GOT3 (cell line): ENCODE data around the gene TNNT3.

Experiments
- DNase-seq: peaks from one replicate; lab custom pipeline; 2025; ENCODE audit warnings: mixed read lengths; lab: John Stamatoyannopoulos, UW

Gene TNNT3

DNA sequence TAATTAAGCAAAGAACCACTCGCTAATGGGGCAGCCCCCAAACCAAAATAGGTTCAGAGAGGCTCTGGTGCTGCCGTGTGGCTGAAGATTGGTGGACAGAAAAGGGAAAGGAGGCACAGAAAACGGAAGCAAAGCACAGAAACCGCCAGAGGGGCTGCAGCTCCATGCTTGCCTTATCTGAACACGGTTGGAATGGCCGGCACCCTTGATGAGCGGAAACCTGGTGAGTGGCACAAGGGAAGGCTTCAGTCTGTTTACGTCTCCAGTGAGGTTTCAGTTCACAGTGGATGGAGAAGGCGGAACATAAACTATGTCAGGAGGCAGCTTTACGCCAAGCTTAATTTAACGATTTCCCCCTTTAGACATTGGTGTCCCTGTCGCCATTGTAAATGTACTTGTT, 22.6 kb upstream of the TNNT3 start:
- DNase-seq = no peak

DNA sequence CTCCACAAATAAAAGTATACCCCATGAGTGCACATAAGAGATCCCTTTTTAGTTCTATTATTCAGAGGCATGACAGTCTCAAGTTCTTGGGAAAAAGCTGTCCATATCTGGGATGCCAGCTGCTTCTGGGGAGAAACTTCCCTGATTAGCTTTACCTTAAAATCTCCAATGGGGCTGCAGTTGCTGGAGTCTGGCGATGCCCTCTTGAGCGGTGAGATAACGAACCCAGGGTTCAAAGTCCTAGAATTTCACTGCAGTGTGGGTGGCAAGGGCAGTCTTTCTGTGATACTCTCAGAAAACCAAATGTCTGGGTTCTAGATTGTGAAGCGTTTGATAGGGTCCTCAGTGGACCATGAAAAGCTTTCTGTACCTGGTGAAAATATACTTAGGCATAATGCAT, 20.4 kb upstream of the TNNT3 start:
- no peak for DNase-seq

DNA sequence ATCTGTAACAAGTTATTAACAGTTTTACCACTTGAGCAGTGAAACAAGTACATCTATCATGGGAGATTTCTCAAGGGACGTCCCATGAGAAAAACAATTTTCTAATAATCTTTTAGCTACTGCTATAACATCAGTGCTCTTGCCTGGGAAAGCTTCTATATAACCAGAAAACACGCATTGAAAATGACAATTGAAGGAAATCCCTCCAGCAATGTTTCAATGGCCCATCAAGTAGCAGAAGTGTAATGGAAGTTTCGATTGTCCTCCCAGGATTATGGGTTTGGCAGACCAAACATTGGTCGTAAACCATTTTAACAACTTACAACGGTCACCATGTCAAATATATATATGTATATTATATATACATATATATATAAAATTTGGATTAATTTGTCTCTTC, 19.8 kb upstream of the TNNT3 start:
- DNase-seq = no peak

DNA sequence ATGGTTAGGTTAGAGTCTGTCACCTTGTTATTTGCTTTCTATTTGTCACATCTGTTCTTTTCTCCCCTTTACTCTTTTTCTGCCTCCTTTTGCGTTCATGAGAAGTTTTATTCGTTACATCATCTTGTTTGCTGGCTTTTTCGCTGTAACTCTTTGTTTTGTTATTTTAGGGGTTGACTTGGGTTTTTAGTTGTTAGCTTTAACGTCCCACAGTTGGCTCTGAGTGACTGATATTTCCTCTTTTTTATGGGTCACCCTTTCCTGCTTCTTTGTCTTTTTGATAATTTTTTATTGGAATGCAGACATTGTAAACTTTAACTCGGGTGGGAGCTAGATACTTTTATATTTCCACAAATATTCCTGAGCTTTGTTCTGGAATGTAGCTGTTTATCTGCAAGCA, 13.3 kb upstream of the TNNT3 start:
- no peak for DNase-seq

DNA sequence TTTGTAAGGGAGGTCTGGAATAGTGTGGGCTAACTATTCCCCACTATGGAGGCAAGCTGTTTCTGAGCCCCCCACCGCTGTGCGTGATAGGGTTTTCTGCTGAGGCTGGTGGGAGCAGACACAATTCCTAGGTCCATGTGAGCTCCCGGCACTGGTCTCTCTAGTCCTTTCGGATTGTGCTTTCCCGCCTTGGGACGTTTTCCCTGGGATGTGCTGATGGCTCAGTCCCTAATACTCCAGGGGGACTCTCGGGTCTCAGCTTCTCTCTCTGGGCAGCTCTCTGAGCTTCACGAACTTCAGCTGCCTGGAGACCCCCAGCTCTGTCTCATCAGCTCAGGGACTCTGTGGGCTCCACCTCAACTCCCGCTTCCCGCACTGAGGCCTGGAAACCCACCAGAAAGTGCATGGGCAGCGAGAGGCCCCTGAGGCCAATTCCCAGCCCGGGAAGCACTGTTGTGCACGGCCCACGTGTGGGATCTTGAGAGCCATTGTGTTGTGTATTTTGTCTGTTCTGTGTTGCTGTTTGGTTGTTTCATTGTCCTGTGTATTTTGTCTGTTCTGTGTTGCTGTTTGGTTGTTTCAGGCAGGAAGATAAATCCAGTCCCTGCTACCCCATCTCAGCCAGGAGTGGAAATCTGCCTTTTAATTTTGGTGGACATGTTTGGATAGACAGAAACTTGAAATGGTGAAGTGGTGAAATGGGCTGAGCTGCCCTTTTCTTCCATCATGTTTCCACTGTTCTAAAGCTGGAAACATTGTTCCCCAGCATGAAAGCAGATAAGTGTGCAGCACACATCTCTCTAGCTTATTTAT, 12.7 kb upstream of the TNNT3 start:
- DNase-seq = no peak

DNA sequence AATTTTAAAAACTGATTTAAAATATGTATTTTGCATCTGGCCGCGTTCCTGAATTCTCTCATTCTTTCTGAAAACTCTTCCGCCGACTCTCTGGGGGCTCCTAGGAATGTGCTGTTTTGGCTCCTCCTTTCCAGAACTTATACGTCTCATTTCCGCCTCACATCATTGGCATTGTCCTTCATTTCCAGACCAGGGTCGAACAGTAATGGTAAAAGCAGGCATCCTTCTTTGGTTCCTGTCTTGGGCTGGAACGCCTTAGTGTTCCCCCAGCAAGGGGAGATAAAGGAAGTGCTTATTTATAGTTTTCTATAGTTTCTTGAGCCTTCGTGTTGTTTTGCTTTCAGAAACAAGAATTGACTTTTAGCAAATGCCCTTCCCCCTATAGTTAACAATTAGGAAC, 10.9 kb upstream of the TNNT3 start:
- DNase-seq = no peak

DNA sequence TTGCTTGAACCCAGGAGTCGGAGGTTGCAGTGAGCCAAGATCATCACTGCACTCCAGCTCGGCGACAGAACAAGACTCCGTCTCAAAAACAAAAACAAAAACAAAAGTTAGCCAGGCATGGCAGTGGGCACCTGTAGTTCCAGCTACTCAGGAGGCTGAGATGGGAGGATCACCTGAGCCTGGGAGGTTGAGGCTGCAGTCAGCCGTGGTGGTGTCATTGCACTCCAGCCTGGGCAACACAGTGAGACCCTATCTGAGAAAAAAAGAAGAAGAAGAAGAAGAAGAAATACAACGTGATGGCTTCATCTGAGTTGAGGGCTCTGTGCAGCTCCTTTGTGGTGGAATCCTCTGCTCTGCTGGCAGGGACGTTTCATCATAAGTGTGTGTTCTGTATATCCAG, 10.0 kb upstream of the TNNT3 start:
- no peak for DNase-seq

DNA sequence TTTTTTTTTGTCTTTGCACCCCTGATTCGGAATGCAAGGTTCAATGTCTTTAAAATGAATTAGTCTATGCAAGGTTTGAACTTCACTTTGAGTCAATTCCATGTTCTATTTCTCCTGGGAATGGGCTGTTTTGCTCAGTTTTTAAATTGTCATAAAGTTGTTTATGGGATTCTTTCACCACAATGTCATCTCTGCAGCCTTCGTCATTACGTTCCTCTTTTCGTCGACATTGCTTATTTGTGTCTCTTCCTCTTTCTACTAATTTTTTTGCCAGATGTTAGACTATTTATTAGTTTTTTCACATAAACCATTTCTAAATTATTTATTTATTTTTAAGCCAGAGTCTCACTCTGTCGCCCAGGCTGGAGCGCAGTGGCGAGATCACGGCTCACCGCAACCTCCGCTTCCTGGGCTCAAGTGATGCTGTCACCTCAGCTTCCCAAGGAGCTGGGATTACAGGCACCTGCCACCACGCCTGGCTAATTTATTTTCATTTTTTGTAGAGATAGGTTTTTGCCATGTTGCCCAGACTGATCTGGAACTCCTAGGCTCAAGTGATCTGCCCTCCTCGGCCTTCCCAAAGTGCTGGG, 7.1 kb upstream of the TNNT3 start:
- DNase-seq = no peak

DNA sequence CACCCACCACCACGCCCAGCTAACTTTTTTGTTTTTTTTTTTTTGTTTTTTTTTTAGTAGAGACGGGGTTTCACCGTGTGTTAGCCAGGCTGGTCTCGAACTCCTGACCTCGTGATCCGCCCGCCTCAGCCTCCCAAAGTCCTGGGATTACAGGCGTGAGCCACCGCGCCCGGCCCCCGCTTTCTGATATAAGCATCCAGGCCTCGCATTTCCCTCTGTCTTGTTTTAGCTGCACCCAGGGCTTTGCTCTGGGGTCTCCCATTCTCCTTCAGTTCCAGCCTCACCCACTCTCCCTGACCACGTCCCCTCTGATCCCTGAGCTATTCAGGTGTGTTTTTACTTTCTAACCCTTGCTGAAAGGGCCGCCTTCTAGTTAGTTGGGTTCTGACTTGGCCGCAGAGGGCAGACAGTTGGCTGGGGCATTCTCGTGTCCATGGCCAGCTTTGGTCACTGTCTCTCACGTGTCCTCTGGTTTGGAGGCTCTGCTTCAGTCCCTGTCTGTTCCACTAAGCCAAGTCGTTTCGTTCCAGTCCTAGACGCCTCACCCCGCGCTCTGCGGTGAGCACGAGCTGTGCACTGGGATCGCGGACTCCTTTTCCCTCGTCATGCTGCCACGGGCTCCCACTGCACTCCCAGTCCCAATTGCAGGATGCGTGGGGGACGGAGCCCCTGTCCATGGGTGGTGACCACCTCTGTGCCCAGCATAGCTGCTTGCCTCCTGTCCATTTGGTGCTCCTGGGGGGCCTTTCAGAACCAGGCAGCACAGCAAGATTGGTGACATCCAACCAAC, 6.0 kb upstream of the TNNT3 start:
- no peak for DNase-seq

DNA sequence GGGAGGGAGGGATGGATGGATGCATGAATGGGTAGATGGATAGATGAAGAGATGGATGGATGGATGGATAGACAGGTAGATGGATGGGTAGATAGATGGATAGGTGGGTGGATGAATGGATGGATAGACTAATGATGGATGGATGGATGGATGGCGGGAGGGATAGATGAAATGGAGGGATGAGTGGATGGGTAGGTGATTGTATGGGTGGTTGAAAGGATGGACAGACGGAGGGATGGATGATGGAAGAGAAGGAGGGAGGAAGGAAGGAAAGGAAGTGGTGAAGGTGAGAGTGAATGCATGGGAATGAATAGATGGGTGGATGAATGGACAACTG, 3.7 kb upstream of the TNNT3 start:
- no peak for DNase-seq

DNA sequence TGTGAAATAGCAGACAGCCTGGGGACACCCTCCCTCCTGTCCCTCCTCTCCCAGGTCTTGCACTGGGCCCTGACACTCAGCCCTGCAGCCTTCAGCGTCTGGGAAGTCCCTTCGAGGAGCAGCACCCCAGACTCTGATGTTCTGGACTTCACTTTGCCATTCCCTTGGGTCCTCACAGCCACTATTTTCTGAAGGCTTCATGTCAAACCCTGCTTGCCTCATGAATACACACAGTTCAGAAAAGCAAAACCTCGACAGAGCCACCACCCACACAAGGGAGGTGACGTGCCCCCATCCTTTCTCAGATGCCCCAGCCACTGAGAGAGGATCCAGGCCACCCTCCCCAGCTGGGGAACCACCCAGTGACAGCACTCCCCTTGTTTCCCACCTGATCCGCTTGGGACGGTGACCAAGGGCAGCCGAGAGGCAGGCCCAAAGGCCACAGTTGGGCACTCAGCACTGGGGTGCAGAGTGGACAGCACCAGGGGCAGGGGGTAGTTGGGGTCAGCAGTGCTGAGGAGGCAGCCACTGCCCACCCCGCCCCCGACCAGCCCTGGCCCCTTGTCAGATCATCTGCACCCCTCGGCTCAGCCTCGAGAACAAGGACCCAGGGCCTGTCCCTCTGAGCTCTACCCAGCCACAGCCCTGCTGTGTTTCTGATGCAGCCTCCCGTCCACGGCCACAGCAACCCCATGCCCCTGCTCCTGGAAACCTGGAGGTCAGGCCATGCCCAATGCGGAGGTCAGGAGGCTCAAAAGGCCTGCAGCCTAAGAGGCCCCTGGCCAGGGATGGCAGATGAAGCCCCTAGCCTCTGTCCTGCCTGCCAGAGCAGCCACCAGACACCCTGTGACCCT, 3.1 kb upstream of the TNNT3 start:
- DNase-seq = no peak

DNA sequence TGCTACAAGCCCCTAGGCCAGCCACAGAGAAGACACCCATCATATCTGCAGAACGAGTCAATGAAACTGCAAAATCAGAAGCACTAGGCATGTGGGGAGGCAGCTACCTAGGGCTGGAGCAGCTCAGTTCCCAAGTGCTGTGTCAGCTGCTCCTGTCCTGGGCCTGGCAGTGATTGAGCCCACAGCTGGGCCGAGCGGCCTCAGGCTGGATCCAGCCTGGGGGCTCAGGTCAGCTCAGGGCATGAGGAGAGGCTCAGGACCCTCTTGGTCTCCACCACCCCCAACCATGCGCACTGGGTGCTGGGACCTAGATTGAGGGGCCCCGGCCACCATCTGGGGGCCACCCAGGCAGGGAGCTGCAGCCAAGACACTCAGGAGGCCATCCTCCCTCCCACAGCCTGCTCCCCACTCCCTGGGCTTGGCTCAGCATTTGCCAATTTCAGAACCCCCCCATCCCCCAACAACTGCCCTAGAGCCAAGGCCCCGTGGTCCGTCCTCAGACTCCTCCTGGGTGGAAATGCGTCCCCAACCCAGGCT, 2.4 kb upstream of the TNNT3 start:
- DNase-seq = no peak

DNA sequence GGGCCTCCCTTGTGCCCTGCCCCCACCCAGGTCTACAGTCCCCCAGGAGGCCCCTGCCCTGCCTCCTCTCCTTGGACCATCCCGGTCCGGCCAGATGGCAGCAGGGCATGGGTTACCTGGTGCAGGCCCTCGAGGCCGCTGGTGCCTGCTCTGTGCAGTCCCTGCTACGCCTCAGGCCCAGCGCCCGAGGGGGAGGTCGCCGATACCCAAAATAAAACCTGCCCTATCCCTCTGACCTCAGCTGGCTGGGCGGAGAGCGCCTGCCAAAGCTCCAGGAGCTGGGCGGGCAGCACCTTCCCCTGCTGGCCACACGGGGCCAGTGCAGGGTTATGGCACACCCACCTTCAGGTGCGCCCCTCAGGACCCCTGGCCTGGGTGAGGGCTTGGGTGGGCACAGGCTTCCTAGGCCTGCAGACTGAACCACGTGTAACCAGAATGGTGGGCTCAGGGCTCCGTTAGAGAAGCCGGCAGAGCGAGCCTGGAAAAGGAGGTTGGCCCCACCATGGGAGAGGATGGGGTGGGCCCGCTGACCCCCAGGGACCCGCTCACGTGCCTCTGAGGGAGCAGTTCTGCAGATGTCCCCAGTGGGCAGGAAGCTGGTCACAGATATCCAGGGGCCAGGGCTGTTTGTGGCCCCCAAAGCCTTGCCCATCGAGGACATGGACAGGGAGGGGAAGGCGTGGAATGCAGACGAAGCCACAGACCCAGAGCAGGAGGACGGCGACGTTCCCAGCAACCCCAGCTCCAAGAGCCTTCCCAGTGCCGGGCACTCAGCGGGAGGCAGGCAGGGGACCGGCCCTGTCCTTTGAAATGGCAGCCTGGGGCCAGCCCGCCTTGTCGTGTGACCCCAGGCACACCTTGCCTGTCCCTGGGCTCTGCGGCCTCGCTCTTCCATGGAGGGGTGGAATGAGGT, 1.7 kb upstream of the TNNT3 start:
- DNase-seq = no peak

DNA sequence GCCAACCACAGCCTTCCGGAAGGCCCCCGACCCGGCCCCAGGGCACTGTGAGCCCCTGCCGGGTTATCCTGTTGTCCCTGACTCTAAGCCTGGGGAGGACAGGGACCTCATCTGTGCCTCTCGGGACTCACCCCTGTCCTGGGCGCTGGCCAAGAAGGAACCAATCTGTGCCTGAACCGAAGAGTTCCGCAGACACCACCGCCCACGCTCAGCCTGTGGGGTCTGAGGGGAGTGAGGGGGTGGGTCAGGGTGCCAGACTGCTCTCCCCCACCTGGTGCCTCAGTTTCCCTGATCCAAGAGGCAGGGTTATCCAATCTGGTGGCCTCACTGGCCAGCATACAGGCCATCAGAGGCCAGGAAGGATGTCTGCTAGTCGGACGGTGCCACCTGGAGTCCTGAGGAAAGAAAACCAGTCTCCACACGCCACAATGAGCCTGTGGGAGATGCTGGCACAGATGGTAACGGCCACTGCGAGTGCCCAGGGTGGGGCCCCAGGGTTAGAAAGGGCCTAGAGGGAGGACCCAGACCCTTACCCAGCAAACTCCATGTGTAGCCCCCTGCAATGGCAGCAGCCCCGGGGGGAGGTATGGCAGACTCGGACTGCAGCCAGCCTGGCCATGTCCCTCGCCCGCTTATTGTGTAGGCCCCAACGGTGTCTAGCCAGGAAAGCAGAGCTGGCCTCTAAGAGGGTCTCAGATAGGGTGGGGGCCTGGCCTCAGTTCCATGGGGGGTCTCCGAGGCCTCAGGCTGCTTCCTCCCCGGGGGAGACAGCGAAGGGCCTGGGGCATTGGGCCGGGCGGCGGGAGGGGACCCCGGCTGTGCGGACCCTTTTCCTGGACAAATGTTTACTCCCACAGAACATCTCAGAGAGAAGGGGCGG, 827 bp upstream of the TNNT3 start:
- DNase-seq = no peak

DNA sequence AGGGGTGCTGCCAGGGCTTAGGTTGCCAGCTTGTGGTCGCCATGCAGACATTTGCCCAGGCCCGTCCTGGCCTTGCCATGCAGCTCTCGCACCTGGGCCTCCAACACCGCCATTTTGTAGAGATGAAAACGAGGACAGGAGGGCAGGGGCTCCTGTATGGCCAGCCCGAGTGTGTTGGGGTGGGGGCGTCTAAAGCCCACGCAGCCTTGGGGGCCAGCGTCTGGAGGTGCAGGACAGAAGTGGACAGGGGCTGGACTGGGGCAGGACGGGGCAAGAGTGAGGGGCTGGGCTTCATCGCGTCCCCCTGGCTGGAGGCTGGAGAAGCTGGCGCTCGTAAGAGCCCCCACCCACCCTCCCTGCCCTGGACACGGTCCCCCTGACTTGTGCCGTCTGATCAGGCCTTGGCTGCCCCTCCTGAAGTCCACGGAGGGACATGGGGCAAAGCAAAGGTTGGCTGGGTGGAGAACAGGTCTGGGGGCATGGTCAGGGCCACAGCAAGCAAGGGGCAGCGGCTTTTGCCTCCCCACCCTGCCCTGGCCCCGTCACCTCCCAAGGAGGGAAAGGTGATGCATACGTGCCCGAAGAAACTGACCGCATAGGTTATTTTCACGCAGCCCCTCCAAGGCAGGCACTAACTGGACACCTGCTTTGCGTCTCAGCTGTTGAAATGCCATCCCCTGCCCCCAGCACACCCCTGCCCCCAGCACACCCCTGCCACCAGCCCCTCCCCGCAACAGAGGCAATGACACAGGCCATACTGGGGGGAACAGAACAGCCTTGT, 815 bp downstream of the TNNT3 start:
- no peak for DNase-seq

DNA sequence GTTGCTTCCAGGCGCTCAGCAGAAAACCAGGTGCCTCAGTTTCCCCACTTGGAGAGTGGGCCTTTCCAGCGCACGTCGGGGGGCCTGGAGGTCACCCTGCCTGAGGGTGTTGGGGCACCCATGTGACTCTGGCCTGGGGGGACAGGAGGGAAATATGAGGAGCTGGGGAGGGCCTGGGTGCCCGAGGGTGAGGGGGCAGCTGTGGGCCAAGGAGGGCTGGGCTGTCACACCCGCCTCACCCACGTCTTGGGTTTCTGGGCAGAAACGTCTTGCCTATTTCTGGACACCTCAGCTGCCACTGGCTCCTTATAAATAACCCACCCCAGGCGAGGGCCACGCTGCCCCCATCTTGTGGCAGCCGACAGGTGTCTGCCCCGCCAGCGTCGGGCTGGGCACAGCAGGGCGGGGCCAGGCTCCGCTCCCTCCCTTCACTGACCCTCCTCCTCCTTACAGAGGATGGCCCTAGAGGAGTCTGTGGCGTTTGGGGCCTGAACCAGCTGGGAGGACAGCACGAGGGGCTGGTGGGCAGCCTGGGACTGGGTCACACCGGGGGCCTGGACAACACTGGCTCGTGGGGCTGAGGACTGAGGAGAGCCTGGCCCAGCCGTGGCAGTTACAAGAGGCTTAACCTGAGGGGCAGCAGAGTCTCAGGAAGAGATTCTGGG, 1.5 kb downstream of the TNNT3 start:
- DNase-seq = no peak

DNA sequence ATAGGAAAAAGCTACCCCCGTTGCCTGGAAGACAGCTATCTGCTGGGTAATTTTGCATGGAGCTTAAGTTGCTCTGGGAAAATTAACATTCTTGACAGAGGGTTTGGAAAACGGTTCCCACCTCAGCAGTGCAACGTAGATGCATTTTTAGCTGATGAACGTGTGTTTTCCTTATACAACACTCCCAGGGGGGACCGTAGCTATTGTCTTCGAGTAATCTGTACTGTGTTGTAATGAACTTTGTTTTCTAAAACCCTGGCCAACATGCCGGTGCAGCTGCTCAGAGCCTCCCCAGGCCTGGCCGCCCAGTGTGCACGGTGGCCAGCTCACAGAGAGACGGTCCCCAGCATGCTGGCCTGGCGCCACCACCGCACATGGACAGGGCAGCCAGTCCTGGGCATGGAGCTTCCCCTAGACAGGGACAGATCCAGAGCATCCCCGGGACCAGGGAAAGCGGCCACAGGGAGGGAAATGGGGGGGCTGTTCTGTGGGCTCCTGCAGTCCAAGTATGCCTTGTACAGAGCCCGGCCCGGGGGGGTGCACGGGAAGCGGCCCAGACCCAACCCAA, 2.2 kb downstream of the TNNT3 start:
- DNase-seq = no peak

DNA sequence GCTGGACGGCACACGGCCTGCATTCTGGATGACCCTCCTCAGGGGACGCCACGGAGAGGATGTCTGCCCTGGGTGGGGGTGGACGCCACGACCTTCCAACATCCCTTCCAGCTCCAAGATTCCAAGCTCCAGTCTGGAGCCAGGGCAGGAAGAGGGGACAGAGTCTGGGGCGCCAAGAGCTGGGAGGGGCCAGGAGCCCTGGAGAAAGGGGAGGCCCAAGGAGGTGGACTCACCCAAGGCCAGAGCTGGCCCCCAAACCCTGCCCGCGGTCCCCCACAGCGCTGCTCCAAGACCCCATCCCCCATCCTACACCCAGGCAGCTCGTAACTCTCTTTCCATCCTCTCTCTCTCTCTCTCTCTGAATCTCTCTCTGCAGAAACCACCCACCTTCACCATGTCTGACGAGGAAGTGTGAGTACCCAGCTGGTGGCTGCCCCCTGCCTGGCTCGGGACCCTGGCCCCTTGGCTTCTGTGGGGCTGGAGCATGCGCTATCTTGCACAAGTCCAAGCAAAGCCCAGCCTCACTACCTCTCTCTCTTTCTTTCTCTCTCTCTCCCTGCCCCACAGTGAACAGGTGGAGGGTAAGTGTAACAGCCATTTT, 3.1 kb downstream of the TNNT3 start:
- no peak for DNase-seq
